Upper lobe of left lung (tissue), 6 donors: ENCODE measurements around the gene PKLR. TPM values are rescaled to one million over a fixed set of nuclear protein-coding genes. Genes with fewer than 3 reads are reported as not detected.

Experiments used
- ATAC-seq, 2 donors: fragments of 200-7000 bp; cut with Tn5 transposase; one replicate each; pipeline ENCODE4 v1.9.1; 2022; ENCODE audit warnings: mild to moderate bottlenecking in 2 of 2, moderate library complexity in 2 of 2; ENCODE audit not compliant: low FRiP score in 2 of 2
- DNase-seq, 2 donors: peaks; one replicate each; pipeline ENCODE4 v3.0.0-alpha.2; 2019 to 2020
- H3K27ac ChIP-seq, 4 donors: fragments of 200-600 bp; sonication (generic); one replicate each; pipeline ENCODE4 v1.5.1; 2016 to 2019
- H3K27me3 ChIP-seq, 4 donors: fragments of 200-600 bp; sonication (generic); one replicate each; pipeline ENCODE4 v1.5.1; 2017 to 2019
- H3K36me3 ChIP-seq, 4 donors: fragments of 200-600 bp; sonication (generic); one replicate each; pipeline ENCODE4 v1.5.1; 2016 to 2019
- H3K4me1 ChIP-seq, 4 donors: fragments of 200-600 bp; sonication (generic); one replicate each; pipeline ENCODE4 v1.5.1; 2018 to 2019
- H3K4me3 ChIP-seq, 4 donors: fragments of 200-600 bp; sonication (generic); one replicate each; pipeline ENCODE4 v1.5.1; 2017 to 2019; ENCODE audit warnings: mild to moderate bottlenecking in 2 of 4, moderate library complexity in 1 of 4
- H3K9me3 ChIP-seq, 4 donors: fragments of 200-600 bp; sonication (generic); one replicate each; pipeline ENCODE4 v1.5.1; 2018 to 2019
- EP300 ChIP-seq, 4 donors: sonication (generic); formaldehyde crosslinking; IDR thresholded peaks; one replicate each; pipeline ENCODE4 v1.5.1; 2017; ENCODE audit warnings: antibody characterized with exemption in 4 of 4, control low read depth in 2 of 4
- POLR2A ChIP-seq, 4 donors: fragments of 450-650 bp; IDR thresholded peaks; one replicate each; pipeline ENCODE4 v1.5.1; 2016 to 2017; ENCODE audit warnings: antibody characterized with exemption in 4 of 4, mild to moderate bottlenecking in 2 of 4
- POLR2AphosphoS5 ChIP-seq, 2 donors: sonication (generic); formaldehyde crosslinking; IDR thresholded peaks; one replicate each; pipeline ENCODE4 v1.5.1; 2017; ENCODE audit warnings: antibody characterized with exemption in 2 of 2
- WGBS, 2 donors: methylation state at CpG; one replicate each; pipeline ENCODE4 v1.1.5; 2017 to 2018; 5-methylcytosine and 5-hydroxymethylcytosine counted together
- total RNA-seq, 6 donors: library from RNA; depleted of rRNA in 4 of 6; stranded (reverse); fragments of >200 nt in 4 of 6; gene quantifications; one replicate each; pipeline versions ENCODE4 v1.1.0 to v1.2.1, GENCODE V29; 2016 to 2021
- TF ChIP-seq, protein P1 (sequence below), 6 experiments: fragments of 450-650 bp in 4 of 6; fragments of 200-600 bp in 2 of 6; sonication (generic) in 2 of 6; IDR thresholded peaks; one replicate each; pipeline ENCODE4 v1.5.1; 2016 to 2019; ENCODE audit warnings: antibody characterized with exemption in 6 of 6
- donor health status: DM: no; HTN: no; CAD: no; lungs with moderate emphysema.
- donor health status: DM: no; HTN: yes; CAD: no; lungs with severe emphysema.

PKLR gene
- total RNA-seq, 6 donors from 2014 or later: 0.14 to 0.17 TPM; not detected in 4

GRCh38 chr1:155285063-155285462 lies 16.2 kb downstream of the PKLR start:
- Histone ChIP-seq H3K27me3 (no peaks in the 10 kb centered on the region), H3K27ac (no peak overlapping the region), H3K4me1 (no peaks in the 10 kb centered on the region), H3K36me3 (no peaks in the 10 kb centered on the region), H3K9me3 (no peaks in the 10 kb centered on the region), H3K4me3 (no peak overlapping the region)
- WGBS, 2 donors: 90 to 96% methylated on average over 14 of the region's 14 CpGs
- TF ChIP-seq, protein P1, sequence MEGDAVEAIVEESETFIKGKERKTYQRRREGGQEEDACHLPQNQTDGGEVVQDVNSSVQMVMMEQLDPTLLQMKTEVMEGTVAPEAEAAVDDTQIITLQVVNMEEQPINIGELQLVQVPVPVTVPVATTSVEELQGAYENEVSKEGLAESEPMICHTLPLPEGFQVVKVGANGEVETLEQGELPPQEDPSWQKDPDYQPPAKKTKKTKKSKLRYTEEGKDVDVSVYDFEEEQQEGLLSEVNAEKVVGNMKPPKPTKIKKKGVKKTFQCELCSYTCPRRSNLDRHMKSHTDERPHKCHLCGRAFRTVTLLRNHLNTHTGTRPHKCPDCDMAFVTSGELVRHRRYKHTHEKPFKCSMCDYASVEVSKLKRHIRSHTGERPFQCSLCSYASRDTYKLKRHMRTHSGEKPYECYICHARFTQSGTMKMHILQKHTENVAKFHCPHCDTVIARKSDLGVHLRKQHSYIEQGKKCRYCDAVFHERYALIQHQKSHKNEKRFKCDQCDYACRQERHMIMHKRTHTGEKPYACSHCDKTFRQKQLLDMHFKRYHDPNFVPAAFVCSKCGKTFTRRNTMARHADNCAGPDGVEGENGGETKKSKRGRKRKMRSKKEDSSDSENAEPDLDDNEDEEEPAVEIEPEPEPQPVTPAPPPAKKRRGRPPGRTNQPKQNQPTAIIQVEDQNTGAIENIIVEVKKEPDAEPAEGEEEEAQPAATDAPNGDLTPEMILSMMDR (IDR thresholded peaks at IDR 0.05): no peak
- TF ChIP-seq EP300 (IDR thresholded peaks at IDR 0.05) (no peak), POLR2AphosphoS5 (IDR thresholded peaks at IDR 0.05) (no peak), POLR2A (IDR thresholded peaks at IDR 0.05) (no peak)
- DNase-seq (peak in 1 of 2 donors; percentile 50), ATAC-seq (no peak)

DNA sequence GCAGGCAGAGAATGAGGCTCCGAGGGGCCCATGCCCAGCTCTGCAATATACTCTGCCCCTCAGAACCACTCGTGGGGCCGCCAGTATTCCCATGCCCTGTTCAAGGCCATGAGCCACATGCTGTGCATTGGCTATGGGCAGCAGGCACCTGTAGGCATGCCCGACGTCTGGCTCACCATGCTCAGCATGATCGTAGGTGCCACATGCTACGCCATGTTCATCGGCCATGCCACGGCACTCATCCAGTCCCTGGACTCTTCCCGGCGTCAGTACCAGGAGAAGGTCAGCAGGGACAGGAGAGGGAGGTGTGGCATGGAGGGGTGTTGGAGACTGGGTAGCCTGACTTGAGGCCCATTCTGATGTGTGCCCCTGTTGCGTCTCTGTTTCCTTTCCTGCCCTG lies 16.8 kb downstream of the PKLR start:
- no peak overlapping the region for H3K4me3 ChIP-seq
- H3K27me3 ChIP-seq: no peaks in the 10 kb centered on the region
- H3K4me1 ChIP-seq: no peaks in the 10 kb centered on the region
- 97 to 98% methylated on average over 12 of the region's 12 CpGs for WGBS, 2 donors
- TF ChIP-seq, protein P1 (IDR thresholded peaks at IDR 0.05): no peak
- H3K36me3 ChIP-seq: no peaks in the 10 kb centered on the region
- no peak overlapping the region for H3K27ac ChIP-seq
- DNase-seq (peak in 1 of 2 donors; percentile 24), ATAC-seq (peak in 1 of 2 donors; percentile 6)
- H3K9me3 ChIP-seq: no peaks in the 10 kb centered on the region

DNA sequence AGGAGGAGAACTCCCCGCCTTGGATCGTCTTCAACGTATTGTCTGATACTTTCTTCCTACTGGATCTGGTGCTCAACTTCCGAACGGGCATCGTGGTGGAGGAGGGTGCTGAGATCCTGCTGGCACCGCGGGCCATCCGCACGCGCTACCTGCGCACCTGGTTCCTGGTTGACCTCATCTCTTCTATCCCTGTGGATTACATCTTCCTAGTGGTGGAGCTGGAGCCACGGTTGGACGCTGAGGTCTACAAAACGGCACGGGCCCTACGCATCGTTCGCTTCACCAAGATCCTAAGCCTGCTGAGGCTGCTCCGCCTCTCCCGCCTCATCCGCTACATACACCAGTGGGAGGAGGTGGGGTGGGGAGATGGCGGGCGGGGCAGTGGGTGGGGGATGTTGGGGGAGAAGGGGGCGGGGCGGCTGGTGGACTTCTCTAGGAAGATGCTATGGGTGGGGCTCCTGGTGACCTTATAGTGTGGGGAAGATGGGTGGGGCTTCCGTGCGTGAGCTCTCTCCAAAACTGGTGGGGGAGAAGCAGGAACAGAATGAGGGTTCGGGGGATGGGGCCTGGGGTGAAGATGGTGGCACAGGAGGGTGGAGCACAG lies 18.6 kb downstream of the PKLR start:
- WGBS, 2 donors: 91 to 97% methylated on average over 28 to 29 of the region's 29 CpGs
- H3K27me3 ChIP-seq: no peaks in the 10 kb centered on the region
- TF ChIP-seq POLR2A (IDR thresholded peaks at IDR 0.05) (no peak), EP300 (IDR thresholded peaks at IDR 0.05) (no peak), POLR2AphosphoS5 (IDR thresholded peaks at IDR 0.05) (no peak)
- TF ChIP-seq, protein P1 (IDR thresholded peaks at IDR 0.05): no peak
- ATAC-seq: no peak
- H3K36me3 ChIP-seq: no peaks in the 10 kb centered on the region
- peaks cover 9 to 13% (median 11%) of the 10 kb centered on the region in 4 donors for H3K4me1 ChIP-seq
- H3K9me3 ChIP-seq: no peaks in the 10 kb centered on the region
- no peak overlapping the region for H3K4me3 ChIP-seq
- DNase-seq: peak in 1 of 2 donors; percentile 67
- no peak overlapping the region for H3K27ac ChIP-seq

DNA sequence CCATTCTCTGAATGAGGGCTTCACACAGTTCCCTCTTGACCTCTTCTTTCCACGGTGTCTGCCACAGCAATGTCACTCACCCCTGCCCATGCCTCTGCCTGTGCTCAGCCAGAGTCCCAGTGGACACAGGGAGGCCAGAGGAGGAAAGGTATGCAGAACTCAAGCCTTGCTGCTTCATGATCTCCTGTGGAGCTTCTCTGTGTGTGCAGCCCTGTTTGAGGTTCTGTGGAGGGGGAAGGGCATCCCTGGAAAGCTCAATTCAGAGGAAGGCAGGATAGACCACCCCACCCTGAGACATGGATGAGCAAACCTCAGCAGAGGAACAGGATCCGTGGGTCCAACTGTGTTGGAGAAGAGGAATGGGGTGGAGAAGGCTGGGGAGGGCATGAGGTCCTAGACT lies 22.0 kb downstream of the PKLR start:
- no peak overlapping the region for H3K4me3 ChIP-seq
- ATAC-seq (no peak), DNase-seq (no peak)
- no peaks in the 10 kb centered on the region for H3K27me3 ChIP-seq
- WGBS, 2 donors: 96 to 100% methylated on average over 1 to 2 of the region's 2 CpGs
- no peaks in the 10 kb centered on the region for H3K9me3 ChIP-seq
- TF ChIP-seq POLR2A (IDR thresholded peaks at IDR 0.05): no peak
- TF ChIP-seq EP300 (IDR thresholded peaks at IDR 0.05): no peak
- TF ChIP-seq POLR2AphosphoS5 (IDR thresholded peaks at IDR 0.05): no peak
- TF ChIP-seq, protein P1 (IDR thresholded peaks at IDR 0.05): no peak
- H3K27ac ChIP-seq: no peak overlapping the region
- no peaks in the 10 kb centered on the region for H3K36me3 ChIP-seq
- H3K4me1 ChIP-seq: peaks cover 11 to 21% (median 15%) of the 10 kb centered on the region in 4 donors

DNA sequence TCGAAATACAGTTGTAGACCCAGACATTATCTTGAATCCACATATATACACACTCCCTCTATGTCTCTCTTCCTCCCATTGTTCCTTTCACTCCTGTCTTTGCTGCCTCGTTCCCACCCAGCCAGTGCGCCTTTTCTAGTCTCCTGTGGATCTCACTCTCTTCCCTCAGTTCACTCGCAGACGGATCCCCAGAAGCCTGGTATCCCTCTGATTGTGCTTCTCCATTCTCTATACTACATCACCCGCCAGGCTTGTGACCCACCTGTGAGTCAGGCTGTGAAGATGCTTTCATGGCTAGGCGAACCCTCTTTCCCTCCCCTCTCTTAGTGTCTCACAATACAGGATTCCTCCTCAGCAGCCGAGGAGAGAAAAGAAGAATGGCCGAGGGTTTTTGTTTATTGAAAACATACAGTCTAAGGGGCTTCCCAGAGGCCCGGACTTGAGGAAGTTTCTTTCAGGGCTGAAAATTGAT lies 22.5 kb downstream of the PKLR start:
- no peak for DNase-seq
- Histone ChIP-seq H3K4me1 (peaks cover 13 to 25% (median 18%) of the 10 kb centered on the region in 4 donors), H3K4me3 (peak overlapping the region in 1 of 4 donors; percentile 73), H3K27me3 (no peaks in the 10 kb centered on the region), H3K36me3 (no peaks in the 10 kb centered on the region), H3K27ac (no peak overlapping the region), H3K9me3 (no peaks in the 10 kb centered on the region)
- ATAC-seq: no peak
- TF ChIP-seq, protein P1 (IDR thresholded peaks at IDR 0.05): no peak
- TF ChIP-seq POLR2A (IDR thresholded peaks at IDR 0.05): no peak
- no peak for TF ChIP-seq EP300 (IDR thresholded peaks at IDR 0.05)
- TF ChIP-seq POLR2AphosphoS5 (IDR thresholded peaks at IDR 0.05): no peak
- WGBS, 2 donors: 47 to 49% methylated on average over 10 of the region's 10 CpGs
